Osteocyte (in vitro differentiated cells): ENCODE data around the gene NBEA. TPM values are rescaled to one million over a fixed set of nuclear protein-coding genes. Genes with fewer than 3 reads are reported as not detected.

Experiments used
- DNase-seq: peaks from one replicate; pipeline ENCODE4 v3.0.0; 2021; ENCODE audit warnings: mixed read lengths; ENCODE audit not compliant: unreplicated experiment; ENCODE audit errors: extremely low spot score
- H3K27ac Mint-ChIP-seq: one replicate; pipeline ENCODE4 v1.8.0; 2021; ENCODE audit warnings: mild to moderate bottlenecking, mixed read lengths; ENCODE audit not compliant: unreplicated experiment
- H3K27me3 Mint-ChIP-seq: one replicate; pipeline ENCODE4 v1.8.0; 2021; ENCODE audit warnings: mixed read lengths; ENCODE audit not compliant: unreplicated experiment
- H3K36me3 Mint-ChIP-seq: one replicate; pipeline ENCODE4 v1.8.0; 2021; ENCODE audit warnings: mixed read lengths; ENCODE audit not compliant: unreplicated experiment
- H3K4me1 Mint-ChIP-seq: one replicate; pipeline ENCODE4 v1.8.0; 2021; ENCODE audit warnings: mixed read lengths; ENCODE audit not compliant: unreplicated experiment
- H3K4me3 Mint-ChIP-seq: one replicate; pipeline ENCODE4 v1.8.0; 2021; ENCODE audit warnings: mild to moderate bottlenecking, moderate library complexity, mixed read lengths; ENCODE audit not compliant: unreplicated experiment
- H3K9me3 Mint-ChIP-seq: one replicate; pipeline ENCODE4 v1.8.0; 2021; ENCODE audit warnings: mixed read lengths; ENCODE audit not compliant: unreplicated experiment
- CTCF ChIP-seq: fragments of 200-600 bp; sonication (generic); IDR thresholded peaks from 2 replicates; pipeline ENCODE4 v1.5.0; 2021; ENCODE audit warnings: antibody characterized with exemption, mild to moderate bottlenecking, moderate library complexity
- total RNA-seq: library from RNA; stranded (reverse); gene quantifications from 2 replicates; pipeline ENCODE4 v1.2.1, GENCODE V29; 2021

The NBEA gene
- total RNA-seq, 1 donor from 2014 or later, result 10.9 TPM

- H3K9me3 Mint-ChIP-seq, result no peaks in the 10 kb centered on the region
- TF ChIP-seq CTCF, result no peak
- H3K4me1 Mint-ChIP-seq, result no peaks in the 10 kb centered on the region
- DNase-seq, result no peak
- peaks cover 4% of the 10 kb centered on the region for H3K36me3 Mint-ChIP-seq
- H3K27me3 Mint-ChIP-seq, result no peaks in the 10 kb centered on the region
- H3K4me3 Mint-ChIP-seq, result no peak overlapping the region
- no peak overlapping the region for H3K27ac Mint-ChIP-seq
These were observed 266.5 kb downstream of the NBEA start for GRCh38 chr13:35208587-35208986.

- no peaks in the 10 kb centered on the region for H3K27me3 Mint-ChIP-seq
- no peak overlapping the region for H3K27ac Mint-ChIP-seq
- H3K9me3 Mint-ChIP-seq, result no peaks in the 10 kb centered on the region
- peaks cover 10% of the 10 kb centered on the region for H3K36me3 Mint-ChIP-seq
- no peaks in the 10 kb centered on the region for H3K4me1 Mint-ChIP-seq
- TF ChIP-seq CTCF, result peak; percentile 48
- no peak for DNase-seq
- no peak overlapping the region for H3K4me3 Mint-ChIP-seq
These were observed 268.2 kb downstream of the NBEA start for GRCh38 chr13:35210261-35210660.

- Mint-ChIP-seq H3K9me3 (no peaks in the 10 kb centered on the region), H3K36me3 (peaks cover 10% of the 10 kb centered on the region)
These were observed 269.9 kb downstream of the NBEA start for GRCh38 chr13:35211949-35212348.

GRCh38 chr13:35213911-35214310 is 271.8 kb downstream of the NBEA start:
- peaks cover 10% of the 10 kb centered on the region for H3K36me3 Mint-ChIP-seq
- H3K27ac Mint-ChIP-seq, result no peak overlapping the region
- no peak for TF ChIP-seq CTCF
- H3K4me3 Mint-ChIP-seq, result no peak overlapping the region
- no peaks in the 10 kb centered on the region for H3K27me3 Mint-ChIP-seq
- no peak for DNase-seq
- H3K4me1 Mint-ChIP-seq, result no peaks in the 10 kb centered on the region
- H3K9me3 Mint-ChIP-seq, result no peaks in the 10 kb centered on the region

More at GRCh38 chr13:35211949-35212348, 269.9 kb downstream of the NBEA start:
- no peaks in the 10 kb centered on the region for H3K4me1 Mint-ChIP-seq
- no peak for DNase-seq
- no peak overlapping the region for H3K27ac Mint-ChIP-seq
- H3K27me3 Mint-ChIP-seq, result no peaks in the 10 kb centered on the region
- no peak for TF ChIP-seq CTCF
- no peak overlapping the region for H3K4me3 Mint-ChIP-seq

- Mint-ChIP-seq H3K4me1 (no peaks in the 10 kb centered on the region), H3K36me3 (peaks cover 21% of the 10 kb centered on the region), H3K27ac (no peak overlapping the region), H3K27me3 (no peaks in the 10 kb centered on the region), H3K4me3 (no peak overlapping the region), H3K9me3 (peaks cover 8% of the 10 kb centered on the region)
- TF ChIP-seq CTCF, result no peak
- no peak for DNase-seq
These were observed 274.1 kb downstream of the NBEA start for GRCh38 chr13:35216131-35216530.
